Heart right ventricle (tissue), 16 donors: Measurements from ENCODE around the gene ECI2. TPM values are rescaled to one million over a fixed set of nuclear protein-coding genes. Genes with fewer than 3 reads are reported as not detected.
"Not testable (repeated sequence)": the region's sequence is repeated elsewhere in the genome, so short reads cannot be mapped to it uniquely, and the experiment has no call there.

Experiments used
- ATAC-seq, 8 donors: fragments of 200-7000 bp; cut with Tn5 transposase; one replicate each; pipeline ENCODE4 v1.9.1; 2020; ENCODE audit warnings: mild to moderate bottlenecking in 8 of 8, moderate library complexity in 8 of 8, moderate number of reproducible peaks in 1 of 8
- DNase-seq, 2 donors: peaks; one replicate each; pipeline ENCODE4 v3.0.0-alpha.2; 2020
- H3K27ac ChIP-seq, 10 donors: fragments of 200-600 bp; sonication (generic) in 2 of 10; one replicate each; pipeline versions ENCODE4 v1.5.0 to v1.8.0; 2020 to 2022; ENCODE audit warnings: mild to moderate bottlenecking in 3 of 10
- H3K27me3 ChIP-seq, 7 donors: fragments of 200-600 bp; one replicate each; pipeline ENCODE4 v1.8.0; 2021 to 2022; ENCODE audit warnings: mild to moderate bottlenecking in 2 of 7
- H3K36me3 ChIP-seq, 9 donors: fragments of 200-600 bp; sonication (generic) in 1 of 9; one replicate each; pipeline versions ENCODE4 v1.5.0 to v1.8.0; 2020 to 2022; ENCODE audit warnings: mild to moderate bottlenecking in 2 of 9
- H3K4me1 ChIP-seq, 9 donors: fragments of 200-600 bp; sonication (generic) in 1 of 9; one replicate each; pipeline versions ENCODE4 v1.5.0 to v1.8.0; 2020 to 2022; ENCODE audit warnings: mild to moderate bottlenecking in 4 of 9
- H3K4me3 ChIP-seq, 10 donors: fragments of 200-600 bp; sonication (generic) in 2 of 10; one replicate each; pipeline versions ENCODE4 v1.5.0 to v1.8.0; 2020 to 2022; ENCODE audit warnings: mild to moderate bottlenecking in 7 of 10, moderate library complexity in 2 of 10
- H3K9me3 ChIP-seq, 11 donors: fragments of 200-600 bp in 10 of 11; sonication (generic) in 2 of 11; one replicate each; pipeline versions ENCODE4 v1.5.0 to v1.8.0; 2013 to 2022; ENCODE audit warnings: mild to moderate bottlenecking in 2 of 11, control low read depth in 1 of 11, moderate library complexity in 1 of 11
- WGBS, 2 donors: extraction: QIAGEN DNeasy Blood & Tissue Kit; methylation state at CpG; one replicate each; pipeline ENCODE4 v1.1.7; 2013; ENCODE audit warnings: inconsistent platforms in 1 of 2; 5-methylcytosine and 5-hydroxymethylcytosine counted together
- intact Hi-C, 10 donors: fragments of 100-400 bp; cut with DNase I; formaldehyde crosslinking; loops; one replicate each; pipeline versions ENCODE4 v1.11.1 to v1.14.2; 2022
- polyA plus RNA-seq, 2 donors: library from polyadenylated mRNA; stranded (reverse); fragments of 200-250 nt; gene quantifications; one replicate each; pipeline ENCODE4 v1.2.3, GENCODE V29; 2013
- total RNA-seq, 10 donors: library from RNA; stranded (reverse); fragmentation: NEBNext Ultra II Directional in 3 of 10; extraction: Animal tissue kit (Norgen Biotek cat#: 25700) in 3 of 10; gene quantifications; one replicate each; pipeline versions ENCODE4 v1.2.1 to v1.2.4, GENCODE V29; 2021 to 2023
- TF ChIP-seq, protein P1 (sequence below), 9 donors: fragments of 200-600 bp; sonication (generic) in 2 of 9; IDR thresholded peaks; one replicate each; pipeline versions ENCODE4 v1.5.0 to v1.8.0; 2021 to 2022; ENCODE audit warnings: antibody characterized with exemption in 9 of 9, mild to moderate bottlenecking in 5 of 9, moderate library complexity in 1 of 9
- donor health status: Arrhythmogenic right ventricular cardiomyopathy.
- donor health status: ischemic (EF 13 %, LVEDD 7.1; RV severe dilation, severe dysfunction).
- donor health status: healthy with polysubstance abuse.
- donor health status: DM: no; HTN: yes; CAD: no.
- donor health status: DM: no; HTN: no; CAD: no.
- donor health status: ischemic (EF 25% LVEDD 6.9; RV normal size, moderate dysfunction).
- donor health status: ischemic (EF 25% LVEDD 5.7; RV mildly dilated, moderate dysfunction).
- donor health status: healthy.
- donor health status: DM: yes; HTN: yes; CAD: no.
- donor health status: Ischemic cardiomyopathy.
- donor health status: ischemic (EF 35%, LVEDD 5.7; RV mildly dilated, moderate dysfunction).
- donor health status: nonischemic (EF 11% LVEDD 7.7; RV severe dilation, severe dysfunction).
- donor health status: DM: yes; HTN: yes; CAD: no.
- donor health status: PGD.
- donor health status: ischemic (EF 29% LVEDD 5.4; RV normal size, mild dysfunction).
- donor health status: nonischemic (EF 23%, LVEDD 6.1; RV moderate dilation, normal function).

The ECI2 gene
- total and polyA plus RNA-seq, 12 donors, result 54.9 to 194 (median 162) TPM

DNA sequence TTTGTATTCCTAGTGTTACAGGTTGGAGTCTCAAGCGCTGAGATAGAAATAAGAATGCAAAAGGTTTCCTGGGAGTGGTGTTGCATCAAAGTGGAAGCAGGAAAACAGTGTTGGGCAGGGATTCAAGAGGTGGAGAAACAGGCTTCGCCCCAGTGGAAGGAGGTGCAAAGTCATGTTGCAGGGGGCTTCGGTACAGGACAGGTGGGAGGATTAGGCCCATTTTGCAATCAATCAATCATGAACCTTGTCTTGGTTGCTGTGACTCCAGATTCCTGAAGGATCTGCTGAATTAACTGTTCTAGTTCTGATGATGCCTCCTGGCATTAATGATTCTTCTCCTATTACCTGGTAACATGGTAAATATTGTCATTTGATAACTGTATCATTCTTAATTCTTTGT, 34.1 kb downstream of the ECI2 start:
- Histone ChIP-seq H3K36me3 (no peaks in the 10 kb centered on the region), H3K4me1 (peaks cover 0 to 4% (median 0%) of the 10 kb centered on the region in 9 donors), H3K9me3 (no peaks in the 10 kb centered on the region), H3K27me3 (no peaks in the 10 kb centered on the region), H3K27ac (no peak overlapping the region), H3K4me3 (no peak overlapping the region)
- 59 to 68% methylated on average over 3 of the region's 3 CpGs for WGBS, 2 donors
- DNase-seq, result no peak
- no peak for ATAC-seq
- TF ChIP-seq, protein P1, sequence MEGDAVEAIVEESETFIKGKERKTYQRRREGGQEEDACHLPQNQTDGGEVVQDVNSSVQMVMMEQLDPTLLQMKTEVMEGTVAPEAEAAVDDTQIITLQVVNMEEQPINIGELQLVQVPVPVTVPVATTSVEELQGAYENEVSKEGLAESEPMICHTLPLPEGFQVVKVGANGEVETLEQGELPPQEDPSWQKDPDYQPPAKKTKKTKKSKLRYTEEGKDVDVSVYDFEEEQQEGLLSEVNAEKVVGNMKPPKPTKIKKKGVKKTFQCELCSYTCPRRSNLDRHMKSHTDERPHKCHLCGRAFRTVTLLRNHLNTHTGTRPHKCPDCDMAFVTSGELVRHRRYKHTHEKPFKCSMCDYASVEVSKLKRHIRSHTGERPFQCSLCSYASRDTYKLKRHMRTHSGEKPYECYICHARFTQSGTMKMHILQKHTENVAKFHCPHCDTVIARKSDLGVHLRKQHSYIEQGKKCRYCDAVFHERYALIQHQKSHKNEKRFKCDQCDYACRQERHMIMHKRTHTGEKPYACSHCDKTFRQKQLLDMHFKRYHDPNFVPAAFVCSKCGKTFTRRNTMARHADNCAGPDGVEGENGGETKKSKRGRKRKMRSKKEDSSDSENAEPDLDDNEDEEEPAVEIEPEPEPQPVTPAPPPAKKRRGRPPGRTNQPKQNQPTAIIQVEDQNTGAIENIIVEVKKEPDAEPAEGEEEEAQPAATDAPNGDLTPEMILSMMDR (IDR thresholded peaks at IDR 0.05), result no peak
- intact Hi-C loops, result no loop called here

DNA sequence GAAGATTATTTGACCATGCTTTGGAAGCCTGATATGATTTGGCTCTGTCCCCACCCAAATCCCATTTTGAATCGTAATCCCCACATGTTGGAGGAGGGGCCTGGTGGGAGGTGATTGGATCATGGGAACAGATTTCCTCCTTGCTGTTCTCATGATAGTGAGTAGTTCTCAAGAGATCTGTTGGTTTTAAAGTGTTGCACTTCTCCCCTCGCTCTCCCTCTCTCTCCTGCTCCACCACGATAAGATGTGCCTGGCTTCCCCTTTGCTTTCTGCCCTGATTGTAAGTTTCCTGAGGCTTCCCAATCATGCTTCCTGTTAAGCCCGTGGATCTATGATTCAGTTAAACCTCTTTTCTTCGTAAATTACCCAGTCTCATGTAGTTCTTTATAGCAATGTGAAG, 34.7 kb downstream of the ECI2 start:
- intact Hi-C loops, result no loop called here
- WGBS, 2 donors, result 68 to 74% methylated on average over 5 of the region's 5 CpGs
- H3K4me1 ChIP-seq, result peaks cover 0 to 4% (median 0%) of the 10 kb centered on the region in 9 donors
- no peak overlapping the region for H3K27ac ChIP-seq
- ATAC-seq, result no peak
- H3K36me3 ChIP-seq, result no peaks in the 10 kb centered on the region
- H3K4me3 ChIP-seq, result no peak overlapping the region
- H3K9me3 ChIP-seq, result no peaks in the 10 kb centered on the region
- TF ChIP-seq, protein P1 (IDR thresholded peaks at IDR 0.05), result no peak
- DNase-seq, result no peak
- H3K27me3 ChIP-seq, result no peaks in the 10 kb centered on the region

DNA sequence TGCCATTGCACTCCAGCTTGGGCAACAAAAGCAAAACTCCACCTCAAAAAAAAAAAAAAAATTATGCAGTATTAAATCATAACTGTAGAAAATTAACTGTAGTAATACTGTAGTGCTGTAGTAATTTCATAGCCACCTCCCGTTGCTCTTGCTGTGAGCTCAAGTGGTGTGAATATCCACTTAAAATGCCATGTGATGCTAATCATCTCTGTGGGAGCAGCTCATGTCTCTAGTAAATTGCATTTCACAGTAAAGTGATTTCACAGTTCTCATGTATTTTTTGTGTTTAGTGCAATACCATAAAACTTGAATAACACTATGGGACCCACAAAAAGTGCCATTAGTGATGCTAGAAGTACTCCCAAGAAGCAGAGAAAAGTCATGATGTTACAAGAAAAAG, 42.1 kb downstream of the ECI2 start:
- H3K4me1 ChIP-seq, result no peaks in the 10 kb centered on the region
- ATAC-seq, result no peak
- H3K4me3 ChIP-seq, result no peak overlapping the region
- no peak overlapping the region for H3K27ac ChIP-seq
- H3K9me3 ChIP-seq, result no peaks in the 10 kb centered on the region
- no peaks in the 10 kb centered on the region for H3K27me3 ChIP-seq
- DNase-seq, result no peak
- TF ChIP-seq, protein P1 (IDR thresholded peaks at IDR 0.05), result no peak
- H3K36me3 ChIP-seq, result no peaks in the 10 kb centered on the region
- 48 to 64% methylated on average over 1 of the region's 1 CpG for WGBS, 2 donors
- intact Hi-C loops, result no loop called here

DNA sequence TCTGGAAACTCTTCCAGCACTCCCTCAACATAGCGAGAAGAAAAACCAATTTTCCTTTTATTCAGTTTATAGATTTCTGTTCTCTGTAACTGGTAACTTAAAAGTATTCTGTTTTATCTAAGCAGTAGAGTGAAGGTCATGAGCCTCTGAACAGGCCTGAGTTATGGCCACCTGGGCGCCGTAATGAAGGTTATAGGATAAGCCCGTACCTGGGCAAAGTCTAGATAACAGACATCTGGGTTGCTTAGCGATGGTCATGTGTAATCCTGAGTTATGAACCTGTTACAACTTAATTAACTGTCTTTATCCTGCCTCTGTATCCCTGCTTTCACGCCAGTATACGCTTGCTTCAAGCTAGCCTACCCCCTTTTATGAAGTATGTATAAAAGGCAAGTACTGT, 43.4 kb downstream of the ECI2 start:
- Histone ChIP-seq H3K9me3 (no peaks in the 10 kb centered on the region), H3K4me1 (no peaks in the 10 kb centered on the region), H3K27ac (no peak overlapping the region), H3K27me3 (no peaks in the 10 kb centered on the region), H3K4me3 (no peak overlapping the region), H3K36me3 (no peaks in the 10 kb centered on the region)
- ATAC-seq (no peak), DNase-seq (no peak)
- WGBS, 2 donors, result 89 to 93% methylated on average over 7 of the region's 7 CpGs
- intact Hi-C loops, result no loop called here
- TF ChIP-seq, protein P1 (IDR thresholded peaks at IDR 0.05), result no peak

DNA sequence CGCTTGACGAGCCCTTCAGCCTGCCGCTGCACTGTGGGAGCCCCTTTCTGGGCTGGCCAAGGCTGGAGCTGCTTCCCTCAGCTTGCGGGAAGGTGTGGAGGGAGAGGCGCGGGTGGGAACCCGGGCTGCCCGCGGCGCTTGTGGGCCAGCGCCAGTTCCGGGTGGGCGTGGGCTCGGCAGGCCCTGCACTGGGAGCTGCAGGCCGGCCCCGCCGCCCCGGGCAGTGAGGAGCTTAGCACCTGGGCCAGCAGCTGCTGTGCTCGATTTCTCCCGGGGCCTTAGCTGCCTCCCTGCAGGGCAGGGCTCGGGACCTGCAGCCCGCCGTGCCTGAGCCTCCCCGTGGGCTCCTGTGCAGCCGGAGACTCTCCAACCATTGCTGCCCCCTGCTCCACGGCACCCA, 45.3 kb downstream of the ECI2 start:
- ATAC-seq, result not testable (repeated sequence)
- 96% methylated on average over 26 of the region's 26 CpGs for WGBS, 2 donors

More for the DNA sequence above, 45.3 kb downstream of the ECI2 start:
- H3K27me3 ChIP-seq, H3K9me3 ChIP-seq, intact Hi-C loops, DNase-seq, H3K4me3 ChIP-seq, H3K27ac ChIP-seq, H3K4me1 ChIP-seq, H3K36me3 ChIP-seq: not testable (repeated sequence)
